Hepatic stellate cell (primary cell): ENCODE results near the gene YBX1.
A peak's percentile ranks its signal among the peaks of the same experiment; 100 is the strongest.

ENCODE experiments used
- DNase-seq: peaks from one replicate; pipeline ENCODE4 v3.0.0; 2011; ENCODE audit warnings: low spot score

The YBX1 gene

GRCh38 chr1:42735477-42736105, 53.4 kb downstream of the YBX1 start:
- no peak for DNase-seq

GRCh38 chr1:42736152-42736551, 53.9 kb downstream of the YBX1 start:
- DNase-seq: peak; percentile 46

GRCh38 chr1:42736571-42737200, 54.5 kb downstream of the YBX1 start:
- DNase-seq: no peak

GRCh38 chr1:42737257-42737656, 55.0 kb downstream of the YBX1 start:
- DNase-seq: no peak

GRCh38 chr1:42737986-42738677, 55.9 kb downstream of the YBX1 start:
- DNase-seq: no peak

GRCh38 chr1:42738678-42739226, 56.5 kb downstream of the YBX1 start:
- DNase-seq: no peak

GRCh38 chr1:42739753-42740700, 57.8 kb downstream of the YBX1 start, which contains the start of gene CLDN19:
Gene CLDN19, minus strand, starts transcription at chr1:42740236. Its CDS starts 173 bp downstream, at chr1:42740063.
- no peak for DNase-seq

GRCh38 chr1:42740851-42741580, 58.8 kb downstream of the YBX1 start:
- no peak for DNase-seq

- no peak for DNase-seq
Measured at GRCh38 chr1:42741706-42742105, 59.5 kb downstream of the YBX1 start.

GRCh38 chr1:42742141-42742540, 59.9 kb downstream of the YBX1 start:
- DNase-seq: no peak

- DNase-seq: no peak
Measured at GRCh38 chr1:42742617-42743316, 60.5 kb downstream of the YBX1 start.

GRCh38 chr1:42743317-42744147, 61.3 kb downstream of the YBX1 start:
- no peak for DNase-seq

GRCh38 chr1:42744148-42744413, 61.9 kb downstream of the YBX1 start:
- DNase-seq: no peak

- DNase-seq: no peak
Measured at GRCh38 chr1:42745851-42746250, 63.6 kb downstream of the YBX1 start.

- DNase-seq: no peak
Measured at GRCh38 chr1:42746436-42747105, 64.4 kb downstream of the YBX1 start.

- peak; percentile 52 for DNase-seq
Measured at GRCh38 chr1:42747125-42747524, 64.9 kb downstream of the YBX1 start.

- DNase-seq: no peak
Measured at GRCh38 chr1:42748021-42748420, 65.8 kb downstream of the YBX1 start.

- no peak for DNase-seq
Measured at GRCh38 chr1:42748461-42749410, 66.5 kb downstream of the YBX1 start.
